BLaER1 treated with 17β-estradiol and CSF1 and Interleukin-3, amounts not matched to agents 10 nM and 100 nM (cell line): ENCODE results near the gene TRIOBP.
A peak's percentile ranks its signal among the peaks of the same experiment; 100 is the strongest.

ENCODE experiments used
- H3K27ac ChIP-seq, 11 experiments: shearing (Covaris generic); formaldehyde crosslinking; 2 replicates each; pipeline ENCODE4 v1.8.1; 2022
- H3K27me3 ChIP-seq, 11 experiments: shearing (Covaris generic); formaldehyde crosslinking; 2 replicates each; pipeline ENCODE4 v1.8.1; 2022
- H3K36me3 ChIP-seq, 11 experiments: shearing (Covaris generic); formaldehyde crosslinking; 2 replicates each; pipeline ENCODE4 v1.8.1; 2022
- H3K4me1 ChIP-seq, 10 experiments: shearing (Covaris generic); formaldehyde crosslinking; 2 replicates each; pipeline ENCODE4 v1.8.1; 2022
- H3K4me2 ChIP-seq, 11 experiments: shearing (Covaris generic); formaldehyde crosslinking; 2 replicates each; pipeline ENCODE4 v1.8.1; 2022
- H3K4me3 ChIP-seq, 10 experiments: shearing (Covaris generic); formaldehyde crosslinking; 2 replicates each; pipeline ENCODE4 v1.8.1; 2022
- H3K9ac ChIP-seq, 11 experiments: shearing (Covaris generic); formaldehyde crosslinking; 2 replicates each; pipeline ENCODE4 v1.8.1; 2022
- H3K9me3 ChIP-seq, 11 experiments: shearing (Covaris generic); formaldehyde crosslinking; replicated peaks in 1 of 11; 2 replicates each; pipeline ENCODE4 v1.8.1; 2022
- H4K20me1 ChIP-seq, 11 experiments: shearing (Covaris generic); formaldehyde crosslinking; 2 replicates each; pipeline ENCODE4 v1.8.1; 2022
- Cebpa-rat ChIP-seq, 11 experiments: shearing (Covaris generic); IDR thresholded peaks; 2 replicates each; pipeline ENCODE4 v1.8.1; 2022

Gene TRIOBP

DNA sequence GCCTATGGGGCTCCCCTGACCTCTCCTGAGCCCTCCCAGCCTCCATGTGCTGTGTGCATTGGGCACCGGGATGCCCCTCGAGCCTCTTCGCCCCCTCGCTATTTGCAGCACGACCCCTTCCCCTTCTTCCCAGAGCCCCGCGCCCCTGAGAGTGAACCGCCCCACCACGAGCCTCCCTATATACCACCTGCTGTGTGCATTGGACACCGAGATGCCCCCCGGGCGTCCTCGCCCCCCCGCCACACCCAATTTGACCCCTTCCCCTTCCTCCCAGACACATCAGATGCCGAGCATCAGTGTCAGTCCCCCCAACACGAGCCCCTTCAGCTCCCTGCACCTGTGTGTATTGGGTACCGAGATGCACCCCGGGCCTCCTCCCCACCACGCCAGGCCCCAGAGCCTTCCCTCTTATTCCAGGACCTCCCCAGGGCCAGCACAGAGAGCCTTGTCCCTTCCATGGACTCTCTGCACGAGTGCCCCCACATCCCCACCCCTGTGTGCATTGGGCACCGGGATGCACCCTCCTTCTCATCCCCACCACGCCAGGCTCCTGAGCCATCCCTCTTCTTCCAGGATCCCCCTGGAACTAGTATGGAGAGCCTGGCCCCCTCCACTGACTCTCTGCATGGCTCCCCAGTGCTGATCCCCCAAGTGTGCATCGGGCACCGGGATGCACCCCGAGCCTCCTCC lies 28.8 kb downstream of the TRIOBP start:
- Histone ChIP-seq H3K9ac (no peak overlapping the region), H3K4me2 (peak overlapping the region in 7 of 11 experiments; percentile 23 to 95 (median 87); a peak in 8 of 22 replicates), H3K27ac (peak overlapping the region in 5 of 11 experiments; percentile 25 to 98 (median 37); a peak in 6 of 22 replicates)

DNA sequence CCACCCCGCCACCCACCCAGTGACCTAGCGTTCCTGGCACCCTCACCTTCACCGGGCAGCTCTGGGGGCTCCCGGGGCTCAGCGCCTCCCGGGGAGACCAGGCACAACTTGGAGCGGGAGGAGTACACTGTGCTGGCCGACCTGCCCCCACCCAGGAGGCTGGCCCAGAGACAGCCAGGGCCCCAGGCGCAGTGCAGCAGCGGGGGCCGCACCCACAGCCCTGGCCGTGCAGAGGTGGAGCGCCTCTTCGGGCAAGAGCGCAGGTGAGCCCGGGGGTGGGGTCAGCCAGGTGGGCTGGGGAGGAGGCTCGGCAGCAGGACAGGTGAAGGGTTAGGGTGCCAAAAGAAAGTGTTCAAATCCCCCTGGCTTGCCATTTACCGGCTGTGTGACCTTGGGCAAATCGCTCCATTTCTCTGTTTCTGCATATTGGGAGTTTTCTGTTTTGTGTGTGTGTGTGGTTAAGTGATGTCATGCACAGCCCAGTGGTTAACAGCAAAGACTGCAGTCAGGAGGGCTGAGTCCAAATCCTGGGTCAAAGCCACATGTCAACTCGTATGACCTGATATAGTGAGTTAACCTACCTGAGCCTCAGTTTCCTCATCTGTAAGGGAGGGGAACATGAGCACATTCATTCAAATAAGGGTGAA lies 29.5 kb downstream of the TRIOBP start:
- H3K4me1 ChIP-seq: peaks cover 50 to 61% (median 57%) of the 10 kb centered on the region in 10 experiments
- peaks cover 20 to 43% (median 30%) of the 10 kb centered on the region in 11 experiments for H3K36me3 ChIP-seq
- H4K20me1 ChIP-seq: no peaks in the 10 kb centered on the region
- no peak for TF ChIP-seq Cebpa-rat (IDR thresholded peaks at IDR 0.05)
- H3K9me3 ChIP-seq: peaks cover 8 to 27% (median 20%) of the 10 kb centered on the region in 11 experiments; a peak in 21 of 22 replicates
- peak overlapping the region in 1 of 11 experiments; percentile 84; a peak in 1 of 22 replicates for H3K9ac ChIP-seq
- H3K27ac ChIP-seq: peak overlapping the region in 9 of 11 experiments; percentile 25 to 99 (median 93); a peak in 12 of 22 replicates
- H3K4me3 ChIP-seq: no peak overlapping the region
- peak overlapping the region in 9 of 11 experiments; percentile 23 to 95 (median 87); a peak in 16 of 22 replicates for H3K4me2 ChIP-seq
- H3K27me3 ChIP-seq: no peaks in the 10 kb centered on the region

More for the DNA sequence above, 28.8 kb downstream of the TRIOBP start:
- peaks cover 8 to 27% (median 20%) of the 10 kb centered on the region in 11 experiments; a peak in 21 of 22 replicates for H3K9me3 ChIP-seq
- peaks cover 45 to 55% (median 50%) of the 10 kb centered on the region in 10 experiments for H3K4me1 ChIP-seq
- H4K20me1 ChIP-seq: no peaks in the 10 kb centered on the region
- TF ChIP-seq Cebpa-rat (IDR thresholded peaks at IDR 0.05): no peak
- no peaks in the 10 kb centered on the region for H3K27me3 ChIP-seq
- H3K4me3 ChIP-seq: no peak overlapping the region
- peaks cover 20 to 44% (median 30%) of the 10 kb centered on the region in 11 experiments for H3K36me3 ChIP-seq

DNA sequence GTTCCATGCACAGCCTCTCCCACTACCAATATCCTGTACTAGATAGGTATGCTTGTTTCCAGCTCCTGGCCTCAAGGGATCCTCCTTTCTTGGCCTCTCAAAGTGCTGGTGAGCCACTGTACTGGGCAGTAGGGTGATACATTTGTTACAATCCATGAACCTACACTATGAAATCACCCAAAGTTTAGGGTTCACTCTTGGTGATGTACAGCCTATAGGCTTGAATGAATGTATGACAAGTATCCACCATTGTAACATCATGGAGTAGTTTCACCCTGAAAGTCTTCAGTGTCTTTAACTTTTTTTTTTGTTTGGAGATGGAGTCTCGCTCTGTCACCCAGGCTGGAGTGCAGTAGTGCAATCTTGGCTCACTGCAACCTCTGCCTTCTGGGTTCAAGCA lies 31.8 kb downstream of the TRIOBP start:
- Histone ChIP-seq H4K20me1 (no peaks in the 10 kb centered on the region), H3K9ac (peak overlapping the region in 9 of 11 experiments; percentile 30 to 84 (median 56); a peak in 11 of 22 replicates), H3K4me2 (peak overlapping the region; percentile 73 to 95 (median 87)), H3K4me3 (no peak overlapping the region), H3K36me3 (peaks cover 10 to 25% (median 17%) of the 10 kb centered on the region in 11 experiments; a peak in 21 of 22 replicates), H3K9me3 (peaks cover 8 to 16% (median 11%) of the 10 kb centered on the region in 11 experiments; a peak in 20 of 22 replicates), H3K4me1 (peaks cover 67 to 80% (median 77%) of the 10 kb centered on the region in 10 experiments), H3K27ac (peak overlapping the region in 10 of 11 experiments; percentile 25 to 99 (median 93); a peak in 19 of 22 replicates), H3K27me3 (no peaks in the 10 kb centered on the region)
- TF ChIP-seq Cebpa-rat (IDR thresholded peaks at IDR 0.05): no peak

DNA sequence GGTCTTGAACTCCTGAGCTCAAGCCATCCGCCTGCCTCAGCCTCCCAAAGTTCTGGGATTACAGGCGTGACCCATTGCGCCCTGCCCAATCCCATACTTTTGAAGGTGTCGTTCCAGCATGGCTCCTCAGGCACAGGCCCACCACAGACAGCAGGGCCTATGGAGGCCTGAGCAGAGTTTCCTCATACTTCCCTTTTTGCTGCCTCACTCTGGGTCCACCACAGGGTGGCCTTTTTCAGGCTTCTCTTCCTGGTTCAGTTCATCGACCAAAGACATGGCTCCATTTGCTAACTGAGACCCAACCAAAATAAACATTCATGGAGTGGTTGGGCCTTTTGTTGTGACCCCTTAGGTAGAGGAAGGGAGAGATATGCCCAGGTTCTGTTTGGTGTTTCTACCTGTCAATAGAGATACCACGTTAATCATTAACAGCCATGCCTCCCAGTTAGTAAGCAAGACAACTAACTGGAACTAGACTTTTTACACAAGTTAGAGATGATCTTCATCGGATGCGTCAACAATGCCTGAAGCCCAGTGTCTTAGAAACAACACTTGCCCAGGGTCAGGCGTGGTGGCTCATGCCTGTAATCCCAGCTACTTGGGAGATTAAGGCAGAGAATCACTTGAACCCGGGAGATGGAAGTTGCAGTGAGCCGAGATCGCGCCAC lies 35.1 kb downstream of the TRIOBP start:
- no peak overlapping the region for H3K4me3 ChIP-seq
- H3K9ac ChIP-seq: peak overlapping the region; percentile 51 to 86 (median 80); a peak in 20 of 22 replicates
- H4K20me1 ChIP-seq: no peaks in the 10 kb centered on the region
- H3K9me3 ChIP-seq: no peaks in the 10 kb centered on the region
- H3K27me3 ChIP-seq: no peaks in the 10 kb centered on the region
- peaks cover 69 to 100% (median 99%) of the 10 kb centered on the region in 10 experiments for H3K4me1 ChIP-seq
- no peaks in the 10 kb centered on the region; a peak in 1 of 22 replicates for H3K36me3 ChIP-seq
- TF ChIP-seq Cebpa-rat (IDR thresholded peaks at IDR 0.05): no peak
- peak overlapping the region; percentile 68 to 99 (median 93) for H3K27ac ChIP-seq
- peak overlapping the region; percentile 79 to 95 (median 90) for H3K4me2 ChIP-seq

DNA sequence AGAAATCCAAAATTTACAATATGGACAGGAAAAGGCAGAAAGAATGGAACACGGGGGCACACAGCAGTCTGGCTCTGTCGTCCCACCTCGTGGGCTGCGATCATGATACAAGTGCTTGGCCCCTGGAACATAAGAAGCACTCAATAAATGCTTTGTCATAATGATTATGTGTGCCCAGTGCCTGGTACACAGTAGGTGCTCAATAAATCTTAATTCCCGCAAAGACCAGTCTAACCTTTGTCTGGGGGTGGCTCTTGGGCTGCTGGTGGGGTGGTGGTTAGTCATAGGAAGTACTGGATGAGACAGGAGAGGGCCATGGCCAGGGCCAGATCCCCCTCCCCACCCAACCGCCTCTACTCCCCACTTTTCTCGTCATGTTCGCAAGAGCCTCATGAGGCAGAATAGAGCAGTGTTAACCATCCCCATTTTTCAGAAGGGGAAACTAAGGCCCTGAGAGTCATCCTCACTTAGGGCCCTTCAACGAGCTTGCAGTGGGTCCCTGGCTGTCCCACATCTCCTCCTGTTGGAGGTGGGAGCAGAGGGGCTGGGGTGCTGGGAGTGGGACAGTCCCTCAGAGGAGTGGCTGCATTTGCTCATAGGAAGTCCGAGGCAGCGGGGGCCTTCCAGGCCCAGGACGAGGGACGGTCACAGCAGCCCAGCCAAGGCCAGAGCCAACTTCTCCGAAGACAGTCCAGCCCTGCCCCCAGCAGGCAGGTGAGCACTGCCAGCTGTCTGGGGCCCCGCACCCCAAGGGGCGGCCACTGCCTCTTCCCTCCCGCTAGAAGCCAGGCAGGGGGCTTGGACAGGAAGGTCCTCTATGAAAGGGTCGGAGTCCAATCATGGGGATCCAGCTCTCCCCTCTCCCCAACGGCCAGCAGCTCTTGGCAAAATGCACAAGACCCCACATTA lies 36.1 kb downstream of the TRIOBP start:
- no peak for TF ChIP-seq Cebpa-rat (IDR thresholded peaks at IDR 0.05)
- Histone ChIP-seq H3K27me3 (no peaks in the 10 kb centered on the region), H3K9ac (peak overlapping the region in 6 of 11 experiments; percentile 69 to 86 (median 80); a peak in 11 of 22 replicates), H3K4me2 (peak overlapping the region in 9 of 11 experiments; percentile 79 to 95 (median 87); a peak in 16 of 22 replicates), H3K4me3 (no peak overlapping the region), H3K9me3 (no peaks in the 10 kb centered on the region), H3K4me1 (peaks cover 62 to 100% (median 97%) of the 10 kb centered on the region in 10 experiments), H3K27ac (peak overlapping the region in 9 of 11 experiments; percentile 82 to 99 (median 93); a peak in 19 of 22 replicates), H4K20me1 (no peaks in the 10 kb centered on the region), H3K36me3 (no peaks in the 10 kb centered on the region; a peak in 1 of 22 replicates)

DNA sequence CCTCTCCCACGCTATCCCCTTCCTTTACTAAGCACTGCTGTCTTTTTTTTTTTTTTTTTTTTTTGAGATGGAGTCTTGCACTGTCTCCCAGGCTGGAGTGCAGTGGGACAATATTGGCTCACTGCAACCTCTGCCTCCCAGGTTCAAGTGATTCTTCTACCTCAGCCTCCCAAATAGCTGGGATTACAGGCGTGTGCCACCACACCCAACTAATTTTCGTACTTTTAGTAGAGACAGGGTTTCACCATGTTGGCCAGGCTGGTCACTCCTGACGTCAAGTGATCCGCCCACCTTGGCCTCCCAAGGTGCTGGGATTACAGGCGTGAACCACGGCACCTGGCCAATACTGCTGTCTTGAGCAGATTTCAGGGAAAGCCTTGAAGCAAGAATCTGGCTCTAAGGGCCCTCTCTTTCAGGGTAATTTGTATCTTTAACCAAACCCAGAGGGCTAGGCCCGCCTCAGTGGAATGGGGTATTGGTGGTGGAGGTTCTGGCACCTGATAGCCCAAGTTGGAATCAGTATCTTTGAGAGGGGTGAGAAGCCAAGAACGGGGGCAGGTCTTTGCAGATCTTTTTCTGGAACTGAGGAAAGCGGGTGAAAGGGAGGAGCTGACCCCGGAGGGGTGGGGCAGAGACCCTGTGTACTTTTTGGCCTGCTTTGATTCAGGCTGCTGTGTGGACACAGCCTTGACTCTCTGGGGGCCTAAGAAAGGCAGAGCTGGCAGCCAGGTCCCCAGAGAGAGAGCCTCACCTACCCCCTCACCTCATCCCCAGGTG lies 37.0 kb downstream of the TRIOBP start:
- H3K4me1 ChIP-seq: peaks cover 59 to 100% (median 96%) of the 10 kb centered on the region in 10 experiments
- H3K9ac ChIP-seq: peak overlapping the region; percentile 38 to 84 (median 54); a peak in 16 of 22 replicates
- TF ChIP-seq Cebpa-rat (IDR thresholded peaks at IDR 0.05): no peak
- H3K9me3 ChIP-seq: no peaks in the 10 kb centered on the region
- peak overlapping the region in 10 of 11 experiments; percentile 29 to 99 (median 93); a peak in 18 of 22 replicates for H3K27ac ChIP-seq
- H3K27me3 ChIP-seq: no peaks in the 10 kb centered on the region
- no peak overlapping the region for H3K4me3 ChIP-seq
- H3K4me2 ChIP-seq: peak overlapping the region; percentile 18 to 95 (median 81); a peak in 21 of 22 replicates
- H3K36me3 ChIP-seq: no peaks in the 10 kb centered on the region; a peak in 1 of 22 replicates
- no peaks in the 10 kb centered on the region for H4K20me1 ChIP-seq

DNA sequence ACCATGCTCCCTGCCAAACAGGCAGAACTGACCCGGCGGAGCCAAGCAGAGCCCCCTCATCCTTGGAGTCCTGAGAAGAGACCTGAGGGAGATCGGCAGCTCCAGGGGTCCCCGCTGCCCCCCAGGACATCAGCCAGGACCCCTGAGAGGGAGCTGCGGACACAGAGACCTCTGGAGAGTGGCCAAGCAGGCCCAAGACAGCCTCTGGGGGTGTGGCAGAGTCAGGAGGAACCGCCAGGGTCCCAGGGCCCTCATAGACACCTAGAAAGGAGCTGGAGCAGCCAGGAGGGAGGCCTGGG lies 37.5 kb downstream of the TRIOBP start:
- peak overlapping the region in 10 of 11 experiments; percentile 29 to 99 (median 92); a peak in 20 of 22 replicates for H3K27ac ChIP-seq
- no peaks in the 10 kb centered on the region for H3K9me3 ChIP-seq
- no peak for TF ChIP-seq Cebpa-rat (IDR thresholded peaks at IDR 0.05)

More for the DNA sequence above, 37.5 kb downstream of the TRIOBP start:
- H3K27me3 ChIP-seq: no peaks in the 10 kb centered on the region
- no peaks in the 10 kb centered on the region; a peak in 1 of 22 replicates for H3K36me3 ChIP-seq
- peaks cover 59 to 100% (median 96%) of the 10 kb centered on the region in 10 experiments for H3K4me1 ChIP-seq
- H3K4me2 ChIP-seq: peak overlapping the region; percentile 18 to 95 (median 80); a peak in 21 of 22 replicates
- no peak overlapping the region for H3K4me3 ChIP-seq
- H3K9ac ChIP-seq: peak overlapping the region; percentile 38 to 75 (median 54); a peak in 20 of 22 replicates
- no peaks in the 10 kb centered on the region for H4K20me1 ChIP-seq
